K562 (cell line): ENCODE measurements around the gene EPOP. TPM values are rescaled to one million over a fixed set of nuclear protein-coding genes. Genes with fewer than 3 reads are reported as not detected.
A peak's percentile ranks its signal among the peaks of the same experiment; 100 is the strongest.

Source experiments
- ARNT ChIP-seq, 2 experiments: fragments of 450-650 bp; IDR thresholded peaks; 2 replicates each; pipeline ENCODE4 v1.6.1; 2016; ENCODE audit warnings: mild to moderate bottlenecking in 1 of 2
- BCOR ChIP-seq: fragments of 450-650 bp; IDR thresholded peaks from 2 replicates; pipeline ENCODE4 v1.6.1; 2016
- E2F8 ChIP-seq: fragments of 450-650 bp; IDR thresholded peaks from 2 replicates; pipeline ENCODE4 v1.7.1; 2018; ENCODE audit warnings: mild to moderate bottlenecking, low read depth; ENCODE audit not compliant: partially characterized antibody
- EHMT2 ChIP-seq: fragments of 450-650 bp; IDR thresholded peaks from 2 replicates; pipeline ENCODE4 v1.6.1; 2018; ENCODE audit warnings: antibody characterized with exemption
- ERF ChIP-seq: fragments of 450-650 bp; formaldehyde crosslinking; IDR thresholded peaks from 2 replicates; pipeline ENCODE4 v1.4.0; 2020; ENCODE audit warnings: mild to moderate bottlenecking, mixed read lengths
- FOSL1 ChIP-seq: fragments of 200-800 bp; sonication (Bioruptor generic); conservative IDR thresholded peaks from 2 replicates; pipeline ENCODE4 v1.6.1; 2016; ENCODE audit warnings: missing genetic modification characterization, missing compliant biosample characterization
- FOXO4 ChIP-seq: fragments of 450-650 bp; formaldehyde crosslinking; IDR thresholded peaks from 2 replicates; pipeline ENCODE4 v1.4.0; 2020; ENCODE audit warnings: mild to moderate bottlenecking, moderate library complexity
- ID3 ChIP-seq, 2 experiments: fragments of 250-450 bp in 1 of 2; fragments of 450-650 bp in 1 of 2; sonication (Bioruptor Pico) in 1 of 2; IDR thresholded peaks; 2 replicates each; pipeline versions ENCODE4 v1.6.1 to v1.8.0; 2016 to 2021; ENCODE audit warnings: mild to moderate bottlenecking in 2 of 2, moderate library complexity in 2 of 2, missing compliant biosample characterization in 1 of 2, missing genetic modification characterization in 1 of 2
- KLF10 ChIP-seq: fragments of 250-450 bp; sonication (Bioruptor Pico); IDR thresholded peaks from 2 replicates; pipeline ENCODE4 v1.6.1; 2021; ENCODE audit warnings: matching md5 sums
- MLX ChIP-seq, 2 experiments: fragments of 450-650 bp in 1 of 2; sonication (generic) in 1 of 2; formaldehyde crosslinking; conservative IDR thresholded peaks; 2 replicates each; pipeline versions ENCODE4 v1.4.0 to v1.8.1; 2020 to 2022; ENCODE audit warnings: mild to moderate bottlenecking in 1 of 2, missing genetic modification reagents in 1 of 2
- NFE2 ChIP-seq: IDR thresholded peaks from 2 replicates; pipeline ENCODE4 v1.6.1; 2014; ENCODE audit warnings: antibody characterized with exemption, low read depth
- POLR2AphosphoS5 ChIP-seq: IDR thresholded peaks from 2 replicates; pipeline ENCODE4 v1.6.1; 2011; ENCODE audit warnings: mild to moderate bottlenecking, low read depth, low read length, moderate library complexity; ENCODE audit not compliant: control insufficient read depth, insufficient read depth
- TAF7 ChIP-seq: fragments of 450-650 bp; IDR thresholded peaks from 2 replicates; pipeline ENCODE4 v1.6.1; 2016; ENCODE audit warnings: missing genetic modification characterization, missing compliant biosample characterization
- ZBTB34 ChIP-seq: fragments of 250-450 bp; sonication (Bioruptor Pico); IDR thresholded peaks from 2 replicates; pipeline ENCODE4 v1.8.0; 2021; ENCODE audit warnings: mild to moderate bottlenecking, moderate library complexity
- ZBTB7A ChIP-seq: IDR thresholded peaks from 2 replicates; pipeline ENCODE4 v1.6.1; 2011; ENCODE audit warnings: low read depth, mild to moderate bottlenecking, low read length, moderate library complexity, borderline replicate concordance; ENCODE audit not compliant: control insufficient read depth
- ZFP36 ChIP-seq: fragments of 150-350 bp; IDR thresholded peaks from 2 replicates; pipeline ENCODE4 v1.6.1; 2018; ENCODE audit warnings: low read length, low read depth; ENCODE audit not compliant: partially characterized antibody
- ZNF143 ChIP-seq: sonication (generic); formaldehyde crosslinking; IDR thresholded peaks from 2 replicates; pipeline ENCODE4 v1.9.0; 2022; ENCODE audit warnings: mild to moderate bottlenecking, missing genetic modification reagents
- ZNF280A ChIP-seq: fragments of 450-650 bp; IDR thresholded peaks from 2 replicates; pipeline ENCODE4 v1.6.1; 2018; ENCODE audit warnings: mild to moderate bottlenecking, low read depth; ENCODE audit not compliant: partially characterized antibody
- ZNF431 ChIP-seq: sonication (generic); formaldehyde crosslinking; IDR thresholded peaks from 2 replicates; pipeline ENCODE4 v1.8.0; 2022; ENCODE audit warnings: mild to moderate bottlenecking, missing genetic modification reagents
- ZNF77 ChIP-seq: fragments of 250-450 bp; sonication (Bioruptor Pico); IDR thresholded peaks from 2 replicates; pipeline ENCODE4 v1.5.0; 2020
- polyA plus RNA-seq, 8 experiments: library from polyadenylated mRNA; depleted of rRNA in 4 of 8; stranded (reverse) in 5 of 8; unstranded in 3 of 8; fragments of >200 nt; fragmentation: Nextera tagmentation in 2 of 8; fragmentation: Illumina TruSeq in 1 of 8; extraction: Ambion mirVana in 2 of 8; extraction: Trizol in 1 of 8; gene quantifications; 2 replicates each; pipeline versions ENCODE4 v1.2.1 to v1.2.3, GENCODE V29; 2011 to 2014; ENCODE audit warnings: inconsistent platforms in 1 of 8, missing spikeins in 1 of 8
- total RNA-seq, 7 experiments: library from RNA; depleted of rRNA in 6 of 7; stranded (reverse); fragments of >200 nt in 6 of 7; fragmentation: Illumina TruSeq in 2 of 7; extraction: Trizol in 2 of 7; gene quantifications; 2 replicates each; pipeline versions ENCODE4 v1.2.1 to v1.2.3, GENCODE V29; 2011 to 2021; ENCODE audit warnings: low replicate concordance in 1 of 7

EPOP gene
- total and polyA plus RNA-seq, 9 of the 15 experiments (the other 6 are each of a cell fraction or from before 2014, with no cell fraction given) = 0.41 to 10.6 (median 4.6) TPM

GRCh38 chr17:38667099-38667786 lies 7.5 kb downstream of the EPOP start (continued):
- TF ChIP-seq MLX (CRISPR knock-in tag; conservative IDR thresholded peaks at IDR 0.05) = no peak
- no peak for TF ChIP-seq TAF7 (tag)
- TF ChIP-seq ZNF431 = no peak
- TF ChIP-seq NFE2 = no peak; the same call in 1 of the 2 replicates
- no peak for TF ChIP-seq ARNT (IDR thresholded peaks at IDR 0.05)
- no peak for TF ChIP-seq FOXO4 (CRISPR knock-in tag)
- TF ChIP-seq FOSL1 (tag) = no peak
- TF ChIP-seq ID3 (CRISPR knock-in tag; IDR thresholded peaks at IDR 0.05) = no peak
- no peak for TF ChIP-seq ID3 (tag; IDR thresholded peaks at IDR 0.05)
- TF ChIP-seq ZFP36 = peak; percentile 96
- peak; percentile 37 for TF ChIP-seq E2F8
- TF ChIP-seq ZBTB34 (CRISPR knock-in tag) = no peak
- TF ChIP-seq ZNF280A = no peak
- TF ChIP-seq EHMT2 = no peak
- no peak for TF ChIP-seq ZNF77
- TF ChIP-seq ERF (CRISPR knock-in tag) = no peak
- no peak for TF ChIP-seq POLR2AphosphoS5
- no peak for TF ChIP-seq ZNF143
- no peak for TF ChIP-seq KLF10 (CRISPR knock-in tag)
- TF ChIP-seq ZBTB7A = no peak; the same call in 1 of the 2 replicates
- peak; percentile 100 for TF ChIP-seq BCOR
